GM19099 (cell line): ENCODE data around the gene BICDL2.

ENCODE experiments used
- POLR2A ChIP-seq: IDR thresholded peaks from 3 replicates; pipeline ENCODE4 v1.6.1; 2011; ENCODE audit warnings: low read depth; ENCODE audit not compliant: insufficient read length; ENCODE audit errors: extremely low read depth

Gene BICDL2

GRCh38 chr16:3051009-3051408 is 14.3 kb upstream of the BICDL2 start:
- no peak for TF ChIP-seq POLR2A

DNA sequence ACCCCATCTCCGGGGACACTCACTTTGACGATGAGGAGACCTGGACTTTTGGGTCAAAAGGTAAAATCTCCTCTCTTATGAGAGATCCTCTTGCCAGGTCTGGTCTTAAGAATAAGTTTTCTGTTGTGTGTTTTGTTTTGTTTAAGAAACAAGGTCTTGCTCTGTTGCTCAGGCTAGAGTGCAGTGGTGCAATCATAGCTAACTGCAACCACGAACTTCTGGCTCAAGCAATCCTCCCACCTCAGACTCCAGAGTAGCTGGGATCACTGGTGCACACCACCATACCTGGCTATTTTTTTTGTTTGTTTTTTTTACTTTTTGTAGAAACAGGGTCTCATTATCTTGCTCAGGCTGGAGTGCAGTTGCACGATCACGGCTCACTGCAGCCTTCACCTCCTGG is 13.7 kb upstream of the BICDL2 start:
- no peak for TF ChIP-seq POLR2A

DNA sequence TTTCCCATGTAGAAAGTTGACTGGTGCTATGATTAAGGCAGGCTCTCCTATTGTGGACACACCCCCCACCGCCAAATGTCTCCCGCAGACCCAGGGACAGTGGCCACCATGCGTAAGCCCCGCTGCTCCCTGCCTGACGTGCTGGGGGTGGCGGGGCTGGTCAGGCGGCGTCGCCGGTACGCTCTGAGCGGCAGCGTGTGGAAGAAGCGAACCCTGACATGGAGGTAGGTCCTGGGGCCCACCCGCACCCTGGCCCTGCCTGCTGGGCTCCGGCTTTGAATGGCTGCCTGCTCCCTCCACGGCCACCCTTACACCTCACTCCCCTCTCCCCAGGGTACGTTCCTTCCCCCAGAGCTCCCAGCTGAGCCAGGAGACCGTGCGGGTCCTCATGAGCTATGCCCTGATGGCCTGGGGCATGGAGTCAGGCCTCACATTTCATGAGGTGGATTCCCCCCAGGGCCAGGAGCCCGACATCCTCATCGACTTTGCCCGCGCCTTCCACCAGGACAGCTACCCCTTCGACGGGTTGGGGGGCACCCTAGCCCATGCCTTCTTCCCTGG is 13.3 kb upstream of the BICDL2 start:
- TF ChIP-seq POLR2A = no peak

- TF ChIP-seq POLR2A = no peak
Measured at GRCh38 chr16:3047387-3047720, 10.6 kb upstream of the BICDL2 start.

DNA sequence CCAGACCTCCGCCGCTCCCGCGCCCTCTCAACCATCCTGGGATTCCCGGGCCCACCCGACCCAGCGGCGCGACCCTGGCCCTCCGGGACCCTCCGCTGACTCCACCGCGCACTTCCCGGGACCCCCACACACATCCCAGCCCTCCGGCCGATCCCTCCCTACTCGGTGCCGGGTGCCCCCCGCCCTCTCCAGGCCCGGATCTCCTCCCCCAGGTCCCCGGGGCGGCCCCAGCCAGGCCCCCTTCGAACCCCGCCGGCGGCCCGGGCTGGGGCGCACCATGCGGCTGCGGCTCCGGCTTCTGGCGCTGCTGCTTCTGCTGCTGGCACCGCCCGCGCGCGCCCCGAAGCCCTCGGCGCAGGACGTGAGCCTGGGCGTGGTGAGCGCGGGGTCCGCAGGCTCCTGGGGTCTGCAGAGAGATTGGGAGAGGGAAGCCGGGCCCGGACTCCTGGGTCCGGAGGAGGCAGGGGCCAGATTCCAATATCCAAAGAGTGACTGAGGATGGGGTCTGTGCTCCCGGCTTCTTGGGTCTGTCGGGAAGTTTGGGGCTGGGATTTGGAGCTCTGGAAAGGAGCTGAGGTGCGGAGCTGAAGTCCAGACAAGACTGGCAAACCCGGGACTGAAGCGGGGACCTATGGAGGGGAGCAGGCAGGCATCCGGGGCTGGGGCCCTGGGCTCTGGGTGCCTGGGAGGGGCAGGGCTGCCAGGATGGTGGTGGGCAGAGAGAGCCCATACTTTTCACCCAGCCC is 10.1 kb upstream of the BICDL2 start:
- no peak for TF ChIP-seq POLR2A

- no peak for TF ChIP-seq POLR2A
Measured at GRCh38 chr16:3045758-3046640, 9.3 kb upstream of the BICDL2 start, which contains the start of gene MMP25. TSS of gene MMP25 (plus strand) at chr16:3046561. CDS start at chr16:3046918, 357 bp downstream.

GRCh38 chr16:3044708-3045107 is 8.0 kb upstream of the BICDL2 start:
- no peak for TF ChIP-seq POLR2A

DNA sequence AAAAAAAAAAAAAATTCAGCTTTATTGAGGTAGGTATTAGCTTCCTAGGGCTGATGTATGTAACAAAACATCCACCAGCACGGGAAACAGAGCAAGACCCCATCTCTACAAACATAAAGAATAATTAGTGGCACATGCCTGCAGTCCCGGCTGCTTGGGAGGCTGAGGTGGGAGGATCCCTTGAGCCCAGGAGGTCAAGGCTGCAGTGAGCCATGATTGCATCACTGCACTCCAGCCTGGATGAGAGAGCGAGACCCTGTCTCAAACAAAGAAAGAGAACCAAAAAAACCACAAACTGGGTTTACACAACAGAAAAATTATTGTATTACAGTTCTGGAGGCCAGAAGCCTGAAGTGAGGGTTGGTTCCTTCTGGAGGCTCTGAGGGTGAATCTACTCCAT is 5.6 kb upstream of the BICDL2 start:
- TF ChIP-seq POLR2A = no peak

- TF ChIP-seq POLR2A = no peak
Measured at GRCh38 chr16:3038896-3039295, 2.2 kb upstream of the BICDL2 start.

DNA sequence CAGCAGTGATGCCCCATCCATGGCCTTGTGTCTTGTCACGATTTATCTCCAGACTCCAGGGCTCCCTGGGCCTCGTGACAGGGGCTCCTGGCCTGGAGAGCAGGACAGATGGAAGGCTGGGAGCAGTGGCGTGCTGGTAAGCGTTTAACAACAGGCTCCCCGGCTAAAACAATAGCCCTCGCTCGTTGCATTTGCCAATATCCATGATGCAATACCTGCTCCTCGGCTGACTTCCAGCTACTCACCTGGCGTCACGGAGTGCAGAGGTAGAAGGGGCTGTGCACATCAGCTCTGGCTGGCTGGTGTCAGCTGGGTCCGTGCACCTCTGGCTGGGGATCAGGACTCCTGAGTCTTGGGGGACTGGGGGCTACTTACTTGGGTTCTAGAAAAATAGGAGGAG is 1.5 kb upstream of the BICDL2 start:
- no peak for TF ChIP-seq POLR2A

DNA sequence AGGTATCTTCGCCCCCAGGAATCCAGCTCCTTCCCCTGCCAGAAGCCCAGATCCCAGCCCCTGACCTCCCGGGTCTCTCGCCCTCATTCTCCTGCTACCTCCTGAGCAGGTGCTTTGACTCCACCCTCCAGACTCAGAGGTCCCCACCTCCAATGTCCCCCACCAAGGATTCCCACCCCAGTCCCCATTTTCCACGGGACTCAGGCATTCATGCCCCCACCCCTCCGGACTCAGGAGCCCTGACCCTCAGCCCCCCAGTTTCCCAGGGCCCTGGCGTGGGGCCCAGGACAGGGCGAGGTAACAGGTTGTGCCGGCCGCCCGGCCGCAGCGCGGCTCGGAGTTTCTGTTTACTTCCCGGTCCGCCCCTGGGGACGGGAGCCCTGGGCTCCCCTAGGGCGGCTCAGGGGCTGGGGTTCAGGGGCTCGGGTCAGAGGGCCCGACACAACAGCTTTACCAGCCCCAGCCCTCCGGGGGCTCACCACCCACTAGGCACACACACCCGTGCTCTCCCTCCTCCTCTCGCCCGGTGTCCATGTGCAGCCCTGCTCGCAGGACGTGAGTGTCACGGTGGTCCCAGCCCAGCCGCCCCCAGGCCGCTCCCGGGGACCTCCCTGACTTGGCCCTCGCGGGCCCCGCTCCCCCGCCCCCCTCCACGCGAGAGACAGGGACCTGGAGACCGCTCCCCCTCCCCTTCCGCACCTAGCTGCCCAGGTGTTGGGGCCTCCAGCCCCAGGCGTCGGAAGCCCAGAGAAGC is 595 bp downstream of the BICDL2 start:
- no peak for TF ChIP-seq POLR2A

- TF ChIP-seq POLR2A = no peak
Measured at GRCh38 chr16:3035289-3035971, 1.3 kb downstream of the BICDL2 start.

DNA sequence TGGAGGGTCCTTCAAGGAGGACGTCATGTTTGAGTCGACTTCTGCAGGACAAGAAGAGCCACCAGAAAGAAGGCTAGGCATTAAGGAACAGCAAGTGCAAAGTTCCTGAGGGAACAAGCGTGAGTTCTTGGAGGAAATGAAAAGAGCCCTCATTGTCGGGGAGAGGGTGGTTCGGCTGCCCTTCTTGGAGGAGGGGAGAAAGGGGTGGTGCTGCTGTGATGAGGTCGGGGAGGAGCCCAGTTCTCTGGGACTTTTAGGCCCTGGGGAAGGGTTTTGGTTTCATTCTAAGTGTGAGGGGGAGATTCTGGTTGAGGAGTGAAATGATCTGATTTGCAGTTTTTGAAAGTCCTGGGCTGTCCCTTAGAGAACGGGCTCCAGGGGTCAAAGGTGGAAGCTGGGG is 4.1 kb downstream of the BICDL2 start:
- no peak for TF ChIP-seq POLR2A
